Spleen (tissue), 11 donors: Measurements from ENCODE around the gene TBC1D20. TPM values are rescaled to one million over a fixed set of nuclear protein-coding genes. Genes with fewer than 3 reads are reported as not detected.
A peak's percentile ranks its signal among the peaks of the same experiment; 100 is the strongest.

Source experiments
- DNase-seq: peaks from one replicate; pipeline ENCODE4 v3.0.0-alpha.2; 2020
- H3K27ac ChIP-seq, 8 donors: fragments of 200-600 bp; sonication (generic) in 7 of 8; 1 replicate in 4 of 8; 2 replicates in 4 of 8; pipeline versions ENCODE4 v1.5.0 to v1.8.0; 2016 to 2021; ENCODE audit warnings: inconsistent platforms in 4 of 8, mild to moderate bottlenecking in 4 of 8, moderate library complexity in 1 of 8
- H3K27me3 ChIP-seq, 7 donors: fragments of 200-600 bp; sonication (generic) in 6 of 7; replicated peaks in 1 of 7; 1 replicate in 4 of 7; 2 replicates in 3 of 7; pipeline versions ENCODE4 v1.5.0 to v1.8.0; 2016 to 2021; ENCODE audit warnings: inconsistent platforms in 3 of 7, mild to moderate bottlenecking in 1 of 7
- H3K36me3 ChIP-seq, 6 donors: fragments of 200-600 bp; sonication (generic) in 5 of 6; 1 replicate in 4 of 6; 2 replicates in 2 of 6; pipeline versions ENCODE4 v1.5.0 to v1.8.0; 2016 to 2021; ENCODE audit warnings: inconsistent platforms in 2 of 6
- H3K4me1 ChIP-seq, 6 donors: fragments of 200-600 bp; sonication (generic) in 5 of 6; 1 replicate in 3 of 6; 2 replicates in 3 of 6; pipeline versions ENCODE4 v1.5.0 to v1.8.0; 2016 to 2021; ENCODE audit warnings: inconsistent platforms in 3 of 6
- H3K4me3 ChIP-seq, 8 donors: fragments of 200-600 bp; sonication (generic) in 7 of 8; 1 replicate in 4 of 8; 2 replicates in 4 of 8; pipeline versions ENCODE4 v1.5.0 to v1.8.0; 2016 to 2021; ENCODE audit warnings: inconsistent platforms in 4 of 8, mild to moderate bottlenecking in 4 of 8, moderate library complexity in 2 of 8
- H3K9me3 ChIP-seq, 8 donors: fragments of 200-600 bp; sonication (generic) in 7 of 8; 1 replicate in 4 of 8; 2 replicates in 4 of 8; pipeline versions ENCODE4 v1.5.0 to v1.8.0; 2016 to 2021; ENCODE audit warnings: inconsistent platforms in 4 of 8
- POLR2A ChIP-seq, 3 donors: fragments of 450-650 bp; IDR thresholded peaks; one replicate each; pipeline ENCODE4 v1.5.1; 2017; ENCODE audit warnings: antibody characterized with exemption in 3 of 3, mild to moderate bottlenecking in 1 of 3
- POLR2AphosphoS5 ChIP-seq, 3 donors: sonication (generic); formaldehyde crosslinking; IDR thresholded peaks; one replicate each; pipeline ENCODE4 v1.5.1; 2017; ENCODE audit warnings: antibody characterized with exemption in 3 of 3
- WGBS, 5 donors: extraction: QIAGEN DNeasy Blood & Tissue Kit in 3 of 5; methylation state at CpG; one replicate each; pipeline versions ENCODE4 v1.1.5 to v1.1.7; 2013 to 2018; 5-methylcytosine and 5-hydroxymethylcytosine counted together
- intact Hi-C: fragments of 100-400 bp; cut with DNase I; formaldehyde crosslinking; loops from one replicate; pipeline ENCODE4 v1.15.0; 2023; ENCODE audit warnings: low total_unique reads
- polyA plus RNA-seq, 3 donors: library from polyadenylated mRNA; stranded (reverse); fragments of 200-250 nt; gene quantifications; one replicate each; pipeline ENCODE4 v1.2.1, GENCODE V29; 2013
- total RNA-seq, 7 donors: library from RNA; depleted of rRNA in 3 of 7; stranded (reverse); fragments of >200 nt in 3 of 7; fragmentation: NEBNext Ultra II Directional in 4 of 7; extraction: Animal tissue kit (Norgen Biotek cat#: 25700) in 4 of 7; gene quantifications; one replicate each; pipeline versions ENCODE4 v1.1.0 to v1.2.1, GENCODE V29; 2016 to 2021
- TF ChIP-seq, protein P1 (sequence below), 11 experiments: fragments of 200-600 bp in 7 of 11; fragments of 450-650 bp in 4 of 11; sonication (generic) in 4 of 11; IDR thresholded peaks in 8 of 11; conservative IDR thresholded peaks in 3 of 11; 1 replicate in 7 of 11; 2 replicates in 4 of 11; pipeline versions ENCODE4 v1.4.0 to v1.8.0; 2016 to 2021; ENCODE audit warnings: antibody characterized with exemption in 11 of 11, inconsistent platforms in 4 of 11, mild to moderate bottlenecking in 1 of 11
- donor health status: healthy with polysubstance abuse.
- donor health status: DM: no; HTN: no; CAD: no; lungs with moderate emphysema.
- donor health status: DM: no; HTN: no; CAD: no.
- donor health status: Bipolar disorder and iron deficiency.
- donor health status: healthy.
- donor health status: DM: no; HTN: no; CAD: no.
- donor health status: DM: yes; HTN: yes; CAD: no.

The TBC1D20 gene
- total and polyA plus RNA-seq, 10 donors = 9.2 to 41.0 (median 32.8) TPM

DNA sequence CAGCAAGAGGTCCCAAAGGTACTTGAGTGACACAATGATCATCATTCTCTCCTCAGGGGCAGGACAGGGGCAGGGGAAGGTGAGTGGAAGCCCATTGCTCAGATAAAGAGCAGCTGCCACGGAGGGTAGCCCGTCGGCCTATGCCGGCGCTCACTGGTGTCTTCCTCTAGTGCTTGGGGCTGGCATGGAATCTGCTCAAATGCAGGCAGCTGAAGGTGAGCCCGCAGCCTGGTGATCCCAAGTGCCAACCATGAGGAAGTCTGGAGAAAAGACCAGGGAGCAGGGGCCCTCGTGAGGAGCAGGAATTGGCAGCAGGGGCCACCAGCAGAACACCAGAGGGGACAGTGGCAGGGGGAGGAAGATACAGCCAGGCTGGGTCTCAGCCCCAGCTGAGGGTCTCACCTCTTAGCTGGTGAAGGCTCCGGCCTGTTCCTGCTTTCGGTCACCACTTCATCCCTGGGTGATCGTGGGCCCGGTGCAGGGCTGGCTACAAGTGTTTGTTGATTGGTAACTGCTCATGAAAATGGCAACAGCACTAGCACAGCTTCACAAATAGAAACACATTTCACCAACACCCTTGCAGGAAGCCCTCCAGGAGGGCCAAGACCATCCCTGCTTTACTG, 29.5 kb downstream of the TBC1D20 start:
- Histone ChIP-seq H3K27ac (peak overlapping the region in 7 of 8 donors; percentile 4 to 77 (median 49)), H3K27me3 (no peaks in the 10 kb centered on the region), H3K4me1 (peaks cover 4 to 70% (median 31%) of the 10 kb centered on the region in 6 donors), H3K36me3 (peaks cover 0 to 95% (median 69%) of the 10 kb centered on the region in 6 donors), H3K4me3 (no peak overlapping the region), H3K9me3 (no peaks in the 10 kb centered on the region)
- intact Hi-C loops = loop anchor here (10.0 kb wide), 1 partner anchor 78 kb away; no protein-coding TSS in a partner anchor
- no peak for DNase-seq
- WGBS, 5 donors = 90 to 92% (median 91%) methylated on average over 11 of the region's 11 CpGs
- TF ChIP-seq, protein P1, sequence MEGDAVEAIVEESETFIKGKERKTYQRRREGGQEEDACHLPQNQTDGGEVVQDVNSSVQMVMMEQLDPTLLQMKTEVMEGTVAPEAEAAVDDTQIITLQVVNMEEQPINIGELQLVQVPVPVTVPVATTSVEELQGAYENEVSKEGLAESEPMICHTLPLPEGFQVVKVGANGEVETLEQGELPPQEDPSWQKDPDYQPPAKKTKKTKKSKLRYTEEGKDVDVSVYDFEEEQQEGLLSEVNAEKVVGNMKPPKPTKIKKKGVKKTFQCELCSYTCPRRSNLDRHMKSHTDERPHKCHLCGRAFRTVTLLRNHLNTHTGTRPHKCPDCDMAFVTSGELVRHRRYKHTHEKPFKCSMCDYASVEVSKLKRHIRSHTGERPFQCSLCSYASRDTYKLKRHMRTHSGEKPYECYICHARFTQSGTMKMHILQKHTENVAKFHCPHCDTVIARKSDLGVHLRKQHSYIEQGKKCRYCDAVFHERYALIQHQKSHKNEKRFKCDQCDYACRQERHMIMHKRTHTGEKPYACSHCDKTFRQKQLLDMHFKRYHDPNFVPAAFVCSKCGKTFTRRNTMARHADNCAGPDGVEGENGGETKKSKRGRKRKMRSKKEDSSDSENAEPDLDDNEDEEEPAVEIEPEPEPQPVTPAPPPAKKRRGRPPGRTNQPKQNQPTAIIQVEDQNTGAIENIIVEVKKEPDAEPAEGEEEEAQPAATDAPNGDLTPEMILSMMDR (IDR thresholded peaks at IDR 0.05 in 8 of 11, conservative IDR thresholded peaks at IDR 0.05 in 3 of 11) = no peak
- TF ChIP-seq POLR2AphosphoS5 (IDR thresholded peaks at IDR 0.05) = peak in 1 of 3 donors; percentile 7

DNA sequence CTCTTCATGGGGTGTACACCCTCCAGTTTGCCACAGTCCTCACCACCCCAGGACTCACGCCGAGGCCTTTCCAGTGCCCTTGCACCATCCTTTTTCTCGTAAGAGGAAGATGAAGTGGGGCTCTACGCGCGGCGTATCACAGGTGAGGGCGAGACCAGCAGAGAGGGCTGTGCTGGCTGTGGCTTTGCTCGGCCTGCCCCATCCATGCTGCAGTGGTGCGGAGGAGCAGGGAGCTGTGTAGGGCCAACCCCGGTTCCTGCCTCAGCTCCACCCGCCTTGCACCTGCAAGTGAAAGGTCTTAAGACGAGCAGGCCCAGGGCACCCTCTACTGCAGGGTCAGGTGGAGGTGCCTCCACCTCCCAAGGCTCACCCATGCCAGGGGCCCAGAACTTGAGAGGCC, 30.1 kb downstream of the TBC1D20 start:
- H3K4me3 ChIP-seq = no peak overlapping the region
- TF ChIP-seq POLR2A (IDR thresholded peaks at IDR 0.05) (no peak), POLR2AphosphoS5 (IDR thresholded peaks at IDR 0.05) (peak in 2 of 3 donors; percentile 16 to 50)
- H3K36me3 ChIP-seq = peaks cover 0 to 95% (median 72%) of the 10 kb centered on the region in 6 donors
- H3K4me1 ChIP-seq = peaks cover 0 to 65% (median 25%) of the 10 kb centered on the region in 6 donors
- no peak for DNase-seq
- H3K27me3 ChIP-seq = no peaks in the 10 kb centered on the region
- no peaks in the 10 kb centered on the region for H3K9me3 ChIP-seq
- H3K27ac ChIP-seq = peak overlapping the region in 3 of 8 donors; percentile 57 to 77 (median 63)
- intact Hi-C loops = loop anchor here (10.0 kb wide), 1 partner anchor 77 kb away; no protein-coding TSS in a partner anchor
- 85 to 92% (median 92%) methylated on average over 13 of the region's 13 CpGs for WGBS, 5 donors

DNA sequence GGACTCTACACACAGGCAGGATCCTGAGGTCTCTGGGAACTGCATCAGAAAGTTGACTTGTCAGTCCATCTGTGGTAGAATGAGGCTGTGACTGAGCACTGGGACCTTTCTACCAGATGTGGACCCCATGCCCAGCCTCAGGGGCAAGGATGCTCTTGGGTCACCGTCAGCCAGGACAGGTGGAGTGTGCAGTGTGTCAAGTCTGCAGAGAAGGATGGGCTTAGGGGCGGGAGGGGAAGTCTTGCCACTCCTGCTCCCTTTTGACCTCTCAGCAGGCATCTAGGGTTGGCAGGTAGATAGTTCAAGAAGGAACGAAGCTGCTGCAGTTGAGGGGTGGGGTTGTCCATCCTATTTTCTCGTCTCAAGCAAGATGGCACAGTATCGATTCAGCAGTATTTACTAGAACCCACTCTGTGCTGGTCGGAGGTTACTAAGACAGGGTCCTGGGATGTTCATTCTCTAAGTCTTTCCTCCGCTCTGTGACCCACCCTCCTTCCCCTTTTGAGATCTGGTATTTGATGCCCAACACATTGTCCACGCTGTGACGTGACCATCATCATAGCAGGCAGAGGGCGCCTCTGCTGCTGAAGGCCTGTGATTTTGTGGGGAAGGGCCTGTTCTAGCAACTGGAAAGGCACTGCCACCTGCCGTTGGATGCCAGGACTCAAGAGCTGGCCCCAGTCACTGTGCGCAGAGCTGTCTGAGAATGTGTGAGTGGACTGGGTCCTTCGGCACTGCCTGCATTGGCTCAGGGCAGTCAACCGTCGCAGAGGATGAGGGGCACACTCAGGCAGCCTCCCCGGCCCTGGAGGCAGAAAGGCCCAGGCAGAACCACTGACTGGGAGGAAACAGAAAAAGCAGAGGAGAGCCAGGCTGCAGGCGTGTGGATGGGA, 31.1 kb downstream of the TBC1D20 start:
- H3K4me1 ChIP-seq = peaks cover 0 to 55% (median 22%) of the 10 kb centered on the region in 6 donors
- H3K9me3 ChIP-seq = no peaks in the 10 kb centered on the region
- no peak overlapping the region for H3K4me3 ChIP-seq
- H3K27ac ChIP-seq = peak overlapping the region in 4 of 8 donors; percentile 5 to 28 (median 12)
- H3K36me3 ChIP-seq = peaks cover 0 to 95% (median 66%) of the 10 kb centered on the region in 6 donors
- WGBS, 5 donors = 74 to 77% (median 75%) methylated on average over 16 to 17 of the region's 17 CpGs
- intact Hi-C loops = loop anchor here (10.0 kb wide), 1 partner anchor 76 kb away; no protein-coding TSS in a partner anchor
- H3K27me3 ChIP-seq = no peaks in the 10 kb centered on the region
- no peak for DNase-seq
- TF ChIP-seq POLR2AphosphoS5 (IDR thresholded peaks at IDR 0.05) (peak; percentile 27 to 55 (median 48)), POLR2A (IDR thresholded peaks at IDR 0.05) (no peak)
- TF ChIP-seq, protein P1 (IDR thresholded peaks at IDR 0.05 in 8 of 11, conservative IDR thresholded peaks at IDR 0.05 in 3 of 11) = peak in 10 of 11 experiments; percentile 22 to 66 (median 44)

DNA sequence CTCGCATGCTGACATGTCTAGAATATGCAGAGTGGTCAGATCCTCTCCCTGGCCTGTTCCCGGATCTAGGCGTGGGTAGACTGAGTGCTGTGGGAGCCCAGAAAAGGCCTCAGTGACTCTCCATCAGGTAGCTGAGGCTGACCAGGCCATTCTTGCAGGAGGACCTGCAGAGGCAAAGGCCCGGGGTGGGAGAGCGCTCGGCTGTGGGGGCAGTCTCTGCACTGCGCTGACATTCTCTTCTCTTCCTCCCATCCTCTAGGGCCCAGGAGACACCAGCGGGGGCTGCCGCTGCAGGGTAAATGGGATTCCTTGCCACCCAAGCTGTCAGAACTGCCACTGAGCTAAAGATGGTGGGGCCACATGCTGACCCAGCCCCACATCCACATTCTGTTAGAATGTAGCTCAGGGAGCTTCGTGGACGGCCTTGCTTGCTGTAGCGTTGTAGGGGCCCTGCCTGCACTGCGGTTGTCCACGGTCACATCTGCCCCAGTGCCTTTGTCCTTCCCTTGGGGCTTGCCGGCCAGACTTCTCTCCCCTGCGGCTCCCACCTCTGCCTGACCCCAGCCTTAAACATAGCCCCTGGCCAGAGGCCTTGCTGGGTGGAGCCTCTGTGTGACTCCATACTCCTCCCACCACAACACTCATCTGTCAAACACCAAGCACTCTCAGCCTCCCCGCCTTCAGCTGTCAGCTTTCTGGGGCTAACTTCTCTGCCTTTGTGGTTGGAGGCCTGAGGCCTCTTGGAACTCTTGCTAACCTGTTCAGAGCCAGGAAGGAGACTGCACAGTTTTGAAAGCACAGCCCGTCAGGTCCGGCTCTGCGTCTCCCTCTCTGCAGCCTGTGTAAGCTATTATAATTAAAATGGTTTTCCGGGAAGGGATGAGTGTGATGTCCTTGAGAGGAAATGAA, 32.0 kb downstream of the TBC1D20 start:
- peaks cover 0 to 52% (median 22%) of the 10 kb centered on the region in 6 donors for H3K4me1 ChIP-seq
- H3K9me3 ChIP-seq = no peaks in the 10 kb centered on the region
- H3K36me3 ChIP-seq = peaks cover 0 to 95% (median 59%) of the 10 kb centered on the region in 6 donors
- no peak for DNase-seq
- no peaks in the 10 kb centered on the region for H3K27me3 ChIP-seq
- no peak overlapping the region for H3K4me3 ChIP-seq
- peak overlapping the region in 4 of 8 donors; percentile 5 to 28 (median 10) for H3K27ac ChIP-seq
- intact Hi-C loops = loop anchor here (10.0 kb wide), 1 partner anchor 76 kb away; no protein-coding TSS in a partner anchor
- WGBS, 5 donors = 79 to 92% (median 89%) methylated on average over 17 to 21 of the region's 21 CpGs
- TF ChIP-seq POLR2AphosphoS5 (IDR thresholded peaks at IDR 0.05) (peak in 1 of 3 donors; percentile 36), POLR2A (IDR thresholded peaks at IDR 0.05) (no peak)
- TF ChIP-seq, protein P1 (IDR thresholded peaks at IDR 0.05 in 8 of 11, conservative IDR thresholded peaks at IDR 0.05 in 3 of 11) = no peak
